Neuronal stem cell (in vitro differentiated cells): ENCODE measurements around the gene INAFM1.
A peak's percentile ranks its signal among the peaks of the same experiment; 100 is the strongest.

ENCODE experiments used
- DNase-seq: peaks from one replicate; pipeline ENCODE4 v3.0.0-alpha.2; 2013; ENCODE audit warnings: low spot score
- H2AFZ ChIP-seq: one replicate; pipeline ENCODE4 v1.6.1; 2013; ENCODE audit warnings: mild to moderate bottlenecking, low read length, inconsistent platforms
- H2AK5ac ChIP-seq: 2 replicates; pipeline ENCODE4 v1.6.1; 2013; ENCODE audit warnings: low read depth, mild to moderate bottlenecking, inconsistent platforms, low read length, moderate library complexity, mixed read lengths
- H2BK120ac ChIP-seq: 2 replicates; pipeline ENCODE4 v1.6.1; 2013; ENCODE audit warnings: low read depth, mild to moderate bottlenecking, inconsistent platforms, low read length, moderate library complexity, mixed read lengths
- H2BK12ac ChIP-seq: one replicate; pipeline ENCODE4 v1.6.1; 2013; ENCODE audit warnings: low read length, inconsistent platforms
- H2BK15ac ChIP-seq: 2 replicates; pipeline ENCODE4 v1.6.1; 2013; ENCODE audit warnings: mild to moderate bottlenecking, low read length, inconsistent platforms, mixed read lengths
- H2BK5ac ChIP-seq: one replicate; pipeline ENCODE4 v1.6.1; 2013; ENCODE audit warnings: inconsistent platforms, mild to moderate bottlenecking, low read length, moderate library complexity
- H3K14ac ChIP-seq: one replicate; pipeline ENCODE4 v1.6.1; 2013; ENCODE audit warnings: low read length, inconsistent platforms
- H3K18ac ChIP-seq: 2 replicates; pipeline ENCODE4 v1.6.1; 2013; ENCODE audit warnings: low read length, inconsistent platforms
- H3K23ac ChIP-seq: 2 replicates; pipeline ENCODE4 v1.6.1; 2013; ENCODE audit warnings: low read depth, mild to moderate bottlenecking, mixed read lengths, low read length, inconsistent platforms; ENCODE audit not compliant: poor library complexity
- H3K27ac ChIP-seq: replicated peaks from 3 replicates; pipeline ENCODE4 v1.5.1; 2013; ENCODE audit warnings: low read length, inconsistent platforms
- H3K27me3 ChIP-seq, 3 experiments: 2 replicates each; pipeline ENCODE4 v1.6.1; 2013; ENCODE audit warnings: low read length in 3 of 3, mild to moderate bottlenecking in 2 of 3, inconsistent platforms in 1 of 3, low read depth in 1 of 3, mixed read lengths in 1 of 3, moderate library complexity in 1 of 3; ENCODE audit not compliant: control insufficient read depth in 3 of 3, insufficient read depth in 3 of 3
- H3K36me3 ChIP-seq, 2 donors: replicated peaks in 1 of 2; 2 replicates each; pipeline ENCODE4 v1.6.1; 2013; ENCODE audit warnings: low read length in 2 of 2; ENCODE audit not compliant: control insufficient read depth in 2 of 2, insufficient read depth in 2 of 2
- H3K4ac ChIP-seq: 2 replicates; pipeline ENCODE4 v1.6.1; 2013; ENCODE audit warnings: inconsistent platforms, mild to moderate bottlenecking, low read length, moderate library complexity
- H3K4me1 ChIP-seq, 2 donors: 1 replicate in 1 of 2; 2 replicates in 1 of 2; pipeline ENCODE4 v1.6.1; 2013; ENCODE audit warnings: low read length in 2 of 2, low read depth in 1 of 2; ENCODE audit not compliant: control insufficient read depth in 2 of 2, insufficient read depth in 1 of 2
- H3K4me2 ChIP-seq: one replicate; pipeline ENCODE4 v1.6.1; 2013; ENCODE audit warnings: mild to moderate bottlenecking, low read length, inconsistent platforms; ENCODE audit not compliant: insufficient read depth, poor library complexity, severe bottlenecking
- H3K4me3 ChIP-seq, 2 donors: 2 replicates each; pipeline ENCODE4 v1.5.1; 2013; ENCODE audit warnings: low read length in 2 of 2, mild to moderate bottlenecking in 2 of 2, inconsistent platforms in 1 of 2, moderate library complexity in 1 of 2
- H3K79me1 ChIP-seq: one replicate; pipeline ENCODE4 v1.6.1; 2013; ENCODE audit warnings: low read depth, mild to moderate bottlenecking, inconsistent platforms, low read length, moderate library complexity
- H3K9ac ChIP-seq: one replicate; pipeline ENCODE4 v1.6.1; 2013; ENCODE audit warnings: mild to moderate bottlenecking, low read depth, low read length, inconsistent platforms; ENCODE audit not compliant: poor library complexity
- H3K9me3 ChIP-seq, 2 donors: replicated peaks in 1 of 2; 2 replicates each; pipeline versions ENCODE3 to v1.6.1; 2013; ENCODE audit warnings: low read length in 2 of 2, mild to moderate bottlenecking in 2 of 2, inconsistent platforms in 1 of 2, low read depth in 1 of 2, mixed read lengths in 1 of 2, moderate library complexity in 1 of 2; ENCODE audit not compliant: control insufficient read depth in 2 of 2, insufficient read depth in 1 of 2
- H4K8ac ChIP-seq: one replicate; pipeline ENCODE4 v1.6.1; 2013; ENCODE audit warnings: low read depth, mild to moderate bottlenecking, inconsistent platforms, low read length, moderate library complexity
- H4K91ac ChIP-seq: one replicate; pipeline ENCODE4 v1.6.1; 2013; ENCODE audit warnings: low read length, low read depth, mild to moderate bottlenecking, inconsistent platforms; ENCODE audit not compliant: poor library complexity
- WGBS, 2 donors: extraction: QIAGEN DNeasy Blood & Tissue Kit; methylation state at CpG; one replicate each; pipeline ENCODE4 v1.1.7; 2013; ENCODE audit warnings: missing lambda C conversion rate in 2 of 2, mixed read lengths in 1 of 2; ENCODE audit not compliant: insufficient read length in 2 of 2, insufficient replicate concordance in 1 of 2; ENCODE audit errors: extremely low coverage in 2 of 2; 5-methylcytosine and 5-hydroxymethylcytosine counted together

Gene INAFM1

GRCh38 chr19:47321630-47322029 is 46.9 kb downstream of the INAFM1 start:
- no peaks in the 10 kb centered on the region for H3K4me1 ChIP-seq
- H4K8ac ChIP-seq = no peak overlapping the region
- no peak overlapping the region for H3K27ac ChIP-seq
- H3K23ac ChIP-seq = no peak overlapping the region
- no peaks in the 10 kb centered on the region for H3K9me3 ChIP-seq
- H2AFZ ChIP-seq = no peak overlapping the region
- no peak for DNase-seq
- no peak overlapping the region for H2BK15ac ChIP-seq
- H3K4ac ChIP-seq = no peak overlapping the region
- no peak overlapping the region for H3K14ac ChIP-seq
- H4K91ac ChIP-seq = no peak overlapping the region
- no peaks in the 10 kb centered on the region for H3K79me1 ChIP-seq
- peaks cover 0 to 10% (median 0%) of the 10 kb centered on the region in 3 experiments for H3K27me3 ChIP-seq
- no peak overlapping the region for H2BK120ac ChIP-seq
- H3K9ac ChIP-seq = no peak overlapping the region
- no peak overlapping the region for H3K18ac ChIP-seq
- no peaks in the 10 kb centered on the region for H3K36me3 ChIP-seq
- H2BK12ac ChIP-seq = no peak overlapping the region
- no peak overlapping the region for H2AK5ac ChIP-seq
- no peak overlapping the region for H3K4me2 ChIP-seq
- no CpG with 5 or more reads among the region's 1 CpG for WGBS, 2 donors
- H2BK5ac ChIP-seq = no peak overlapping the region
- H3K4me3 ChIP-seq = no peak overlapping the region

GRCh38 chr19:47322058-47322457 is 47.4 kb downstream of the INAFM1 start:
- no peak overlapping the region for H3K18ac ChIP-seq
- no peak overlapping the region for H3K9ac ChIP-seq
- no peak overlapping the region for H3K27ac ChIP-seq
- no peak overlapping the region for H3K4me2 ChIP-seq
- H2BK120ac ChIP-seq = no peak overlapping the region
- no peak overlapping the region for H4K91ac ChIP-seq
- H3K23ac ChIP-seq = no peak overlapping the region
- H2BK15ac ChIP-seq = no peak overlapping the region
- H3K4ac ChIP-seq = no peak overlapping the region
- H3K27me3 ChIP-seq = peaks cover 0 to 10% (median 0%) of the 10 kb centered on the region in 3 experiments
- H2BK5ac ChIP-seq = no peak overlapping the region
- no peak overlapping the region for H2BK12ac ChIP-seq
- H3K4me1 ChIP-seq = no peaks in the 10 kb centered on the region
- DNase-seq = no peak
- no peak overlapping the region for H4K8ac ChIP-seq
- H3K4me3 ChIP-seq = no peak overlapping the region
- no peaks in the 10 kb centered on the region for H3K9me3 ChIP-seq
- no peak overlapping the region for H3K14ac ChIP-seq
- H2AK5ac ChIP-seq = no peak overlapping the region
- H3K79me1 ChIP-seq = no peaks in the 10 kb centered on the region
- WGBS, 2 donors = 100% methylated on average over 1 of the region's 2 CpGs; no CpG with 5 or more reads in 1 of the 2 donors
- H3K36me3 ChIP-seq = no peaks in the 10 kb centered on the region
- no peak overlapping the region for H2AFZ ChIP-seq

- H3K4me3 ChIP-seq = no peak overlapping the region
- H3K27me3 ChIP-seq = peaks cover 0 to 10% (median 0%) of the 10 kb centered on the region in 3 experiments
- H3K9me3 ChIP-seq = no peaks in the 10 kb centered on the region
- no peak overlapping the region for H4K8ac ChIP-seq
- no peak for DNase-seq
- H2BK15ac ChIP-seq = no peak overlapping the region
- no peak overlapping the region for H2AK5ac ChIP-seq
- H2BK120ac ChIP-seq = no peak overlapping the region
- H3K27ac ChIP-seq = no peak overlapping the region
- H3K4ac ChIP-seq = no peak overlapping the region
- H3K18ac ChIP-seq = no peak overlapping the region
- H3K14ac ChIP-seq = no peak overlapping the region
- no CpG with 5 or more reads among the region's 8 CpGs for WGBS, 2 donors
- H3K9ac ChIP-seq = no peak overlapping the region
- H3K4me1 ChIP-seq = no peaks in the 10 kb centered on the region
- no peak overlapping the region for H2BK5ac ChIP-seq
- H3K79me1 ChIP-seq = no peaks in the 10 kb centered on the region
- no peak overlapping the region for H2BK12ac ChIP-seq
- no peak overlapping the region for H4K91ac ChIP-seq
- no peak overlapping the region for H2AFZ ChIP-seq
- no peaks in the 10 kb centered on the region for H3K36me3 ChIP-seq
- H3K4me2 ChIP-seq = no peak overlapping the region
- H3K23ac ChIP-seq = no peak overlapping the region
These were observed 48.7 kb downstream of the INAFM1 start for GRCh38 chr19:47323409-47323808.

- Histone ChIP-seq H3K18ac (no peak overlapping the region), H2BK15ac (peak overlapping the region; percentile 6), H3K23ac (no peak overlapping the region), H3K4me2 (no peak overlapping the region), H3K14ac (no peak overlapping the region), H3K27me3 (peaks cover 0 to 10% (median 0%) of the 10 kb centered on the region in 3 experiments), H3K79me1 (no peaks in the 10 kb centered on the region), H2BK120ac (no peak overlapping the region), H3K4me1 (no peaks in the 10 kb centered on the region), H3K4me3 (no peak overlapping the region), H2BK5ac (no peak overlapping the region), H3K9me3 (no peaks in the 10 kb centered on the region), H3K27ac (no peak overlapping the region), H2BK12ac (no peak overlapping the region), H4K91ac (no peak overlapping the region), H2AFZ (no peak overlapping the region), H2AK5ac (no peak overlapping the region), H3K4ac (no peak overlapping the region), H4K8ac (no peak overlapping the region), H3K9ac (no peak overlapping the region), H3K36me3 (no peaks in the 10 kb centered on the region)
- no CpG with 5 or more reads among the region's 12 CpGs for WGBS, 2 donors
- DNase-seq = no peak
These were observed 49.2 kb downstream of the INAFM1 start for GRCh38 chr19:47323872-47324271.
